Heart left ventricle (tissue), 16 donors: ENCODE data around the gene ASPDH. TPM values are rescaled to one million over a fixed set of nuclear protein-coding genes. Genes with fewer than 3 reads are reported as not detected.
A peak's percentile ranks its signal among the peaks of the same experiment; 100 is the strongest.

ENCODE experiments used
- ATAC-seq, 4 donors: fragments of 200-7000 bp; cut with Tn5 transposase; one replicate each; pipeline ENCODE4 v1.9.1; 2020 to 2022; ENCODE audit warnings: moderate library complexity in 4 of 4, mild to moderate bottlenecking in 3 of 4, moderate number of reproducible peaks in 1 of 4
- DNase-seq, 5 donors: peaks; one replicate each; pipeline ENCODE4 v3.0.0-alpha.2; 2020
- H3K27ac ChIP-seq, 12 donors: fragments of 200-600 bp; sonication (generic) in 4 of 12; one replicate each; pipeline versions ENCODE4 v1.5.0 to v1.8.0; 2016 to 2022; ENCODE audit warnings: mild to moderate bottlenecking in 2 of 12
- H3K27me3 ChIP-seq, 9 donors: fragments of 200-600 bp; sonication (generic) in 2 of 9; one replicate each; pipeline versions ENCODE4 v1.5.1 to v1.8.0; 2016 to 2022; ENCODE audit warnings: mild to moderate bottlenecking in 3 of 9
- H3K36me3 ChIP-seq, 9 donors: fragments of 200-600 bp; sonication (generic) in 2 of 9; one replicate each; pipeline versions ENCODE4 v1.5.0 to v1.8.0; 2018 to 2022; ENCODE audit warnings: mild to moderate bottlenecking in 2 of 9
- H3K4me1 ChIP-seq, 12 donors: fragments of 200-600 bp; sonication (generic) in 4 of 12; one replicate each; pipeline versions ENCODE4 v1.5.0 to v1.8.0; 2016 to 2022; ENCODE audit warnings: mild to moderate bottlenecking in 3 of 12
- H3K4me3 ChIP-seq, 12 donors: fragments of 200-600 bp; sonication (generic) in 4 of 12; one replicate each; pipeline versions ENCODE4 v1.5.0 to v1.8.0; 2017 to 2022; ENCODE audit warnings: mild to moderate bottlenecking in 9 of 12, moderate library complexity in 4 of 12
- H3K9me3 ChIP-seq, 12 donors: fragments of 200-600 bp; sonication (generic) in 4 of 12; one replicate each; pipeline versions ENCODE4 v1.5.0 to v1.8.0; 2016 to 2022; ENCODE audit warnings: mild to moderate bottlenecking in 1 of 12
- CTCF ChIP-seq, 12 donors: fragments of 200-600 bp; sonication (generic) in 4 of 12; IDR thresholded peaks; one replicate each; pipeline versions ENCODE4 v1.5.0 to v1.8.0; 2018 to 2022; ENCODE audit warnings: antibody characterized with exemption in 12 of 12, mild to moderate bottlenecking in 5 of 12
- POLR2A ChIP-seq, 2 donors: fragments of 450-650 bp; IDR thresholded peaks; one replicate each; pipeline ENCODE4 v1.6.1; 2017; ENCODE audit warnings: antibody characterized with exemption in 2 of 2, mild to moderate bottlenecking in 2 of 2, moderate library complexity in 2 of 2
- WGBS, 4 donors: extraction: QIAGEN DNeasy Blood & Tissue Kit in 2 of 4; methylation state at CpG; one replicate each; pipeline versions ENCODE4 v1.1.5 to v1.1.7; 2013 to 2018; 5-methylcytosine and 5-hydroxymethylcytosine counted together
- intact Hi-C, 10 donors: fragments of 100-400 bp; cut with DNase I; formaldehyde crosslinking; loops; one replicate each; pipeline versions ENCODE4 v1.11.1 to v1.14.2; 2022
- polyA plus RNA-seq, 2 donors: library from polyadenylated mRNA; stranded (reverse); fragments of 200-250 nt; gene quantifications; one replicate each; pipeline ENCODE4 v1.2.3, GENCODE V29; 2013
- total RNA-seq, 9 donors: library from RNA; depleted of rRNA in 2 of 9; stranded (reverse); fragments of >200 nt in 2 of 9; fragmentation: NEBNext Ultra II Directional in 3 of 9; extraction: Animal tissue kit (Norgen Biotek cat#: 25700) in 3 of 9; gene quantifications; one replicate each; pipeline versions ENCODE4 v1.1.0 to v1.2.4, GENCODE V29; 2016 to 2023
- donor health status: ischemic (EF 13 %, LVEDD 7.1; RV severe dilation, severe dysfunction).
- donor health status: healthy with polysubstance abuse.
- donor health status: DM: no; HTN: yes; CAD: no.
- donor health status: DM: no; HTN: no; CAD: no.
- donor health status: ischemic (EF 25% LVEDD 6.9; RV normal size, moderate dysfunction).
- donor health status: ischemic (EF 25% LVEDD 5.7; RV mildly dilated, moderate dysfunction).
- donor health status: healthy.
- donor health status: DM: yes; HTN: yes; CAD: no.
- donor health status: ischemic (EF 35%, LVEDD 5.7; RV mildly dilated, moderate dysfunction).
- donor health status: nonischemic (EF 11% LVEDD 7.7; RV severe dilation, severe dysfunction).
- donor health status: DM: yes; HTN: yes; CAD: no.
- donor health status: PGD.
- donor health status: ischemic (EF 29% LVEDD 5.4; RV normal size, mild dysfunction).
- donor health status: nonischemic (EF 23%, LVEDD 6.1; RV moderate dilation, normal function).

Gene ASPDH
- total and polyA plus RNA-seq, 11 donors: not detected

GRCh38 chr19:50489461-50490011, 24.2 kb downstream of the ASPDH start:
- H3K36me3 ChIP-seq: peaks cover 0 to 13% (median 0%) of the 10 kb centered on the region in 9 donors
- DNase-seq: peak in 2 of 5 donors; percentile 24 to 37
- no peaks in the 10 kb centered on the region for H3K9me3 ChIP-seq
- TF ChIP-seq POLR2A (IDR thresholded peaks at IDR 0.05) (no peak), CTCF (IDR thresholded peaks at IDR 0.05) (no peak)
- no peak for ATAC-seq
- no peak overlapping the region for H3K27ac ChIP-seq
- intact Hi-C loops: no loop called here
- peaks cover 0 to 4% (median 0%) of the 10 kb centered on the region in 9 donors for H3K27me3 ChIP-seq
- H3K4me1 ChIP-seq: peaks cover 0 to 21% (median 0%) of the 10 kb centered on the region in 12 donors
- WGBS, 4 donors: 52 to 56% (median 54%) methylated on average over 24 of the region's 24 CpGs
- no peak overlapping the region for H3K4me3 ChIP-seq

GRCh38 chr19:50488389-50489194, 25.1 kb downstream of the ASPDH start:
- peak overlapping the region in 1 of 12 donors; percentile 55 for H3K27ac ChIP-seq
- peaks cover 0 to 21% (median 0%) of the 10 kb centered on the region in 12 donors for H3K4me1 ChIP-seq
- intact Hi-C loops: no loop called here
- 44 to 53% (median 45%) methylated on average over 13 of the region's 13 CpGs for WGBS, 4 donors
- DNase-seq: peak in 2 of 5 donors; percentile 15 to 26
- TF ChIP-seq POLR2A (IDR thresholded peaks at IDR 0.05): no peak
- TF ChIP-seq CTCF (IDR thresholded peaks at IDR 0.05): no peak
- H3K9me3 ChIP-seq: no peaks in the 10 kb centered on the region
- ATAC-seq: no peak
- peaks cover 0 to 4% (median 0%) of the 10 kb centered on the region in 9 donors for H3K27me3 ChIP-seq
- H3K4me3 ChIP-seq: no peak overlapping the region
- H3K36me3 ChIP-seq: peaks cover 0 to 19% (median under 1%) of the 10 kb centered on the region in 9 donors

- intact Hi-C loops: no loop called here
- H3K27me3 ChIP-seq: peaks cover 0 to 4% (median 0%) of the 10 kb centered on the region in 9 donors
- peak in 1 of 5 donors; percentile 58 for DNase-seq
- no peak overlapping the region for H3K4me3 ChIP-seq
- H3K4me1 ChIP-seq: peaks cover 0 to 17% (median 0%) of the 10 kb centered on the region in 12 donors
- ATAC-seq: no peak
- H3K36me3 ChIP-seq: peaks cover 0 to 33% (median 13%) of the 10 kb centered on the region in 9 donors
- WGBS, 4 donors: 72 to 82% (median 76%) methylated on average over 18 of the region's 18 CpGs
- no peak overlapping the region for H3K27ac ChIP-seq
- no peaks in the 10 kb centered on the region for H3K9me3 ChIP-seq
- TF ChIP-seq POLR2A (IDR thresholded peaks at IDR 0.05): no peak
- peak in 11 of 12 donors; percentile 8 to 45 (median 32) for TF ChIP-seq CTCF (IDR thresholded peaks at IDR 0.05)
Measured at GRCh38 chr19:50486823-50487515, 26.7 kb downstream of the ASPDH start.
